Measurements from ENCODE around the gene FKBP9.
A peak's percentile ranks its signal among the peaks of the same experiment; 100 is the strongest.

The FKBP9 gene

GRCh38 chr7:33040803-33041516, 83.7 kb downstream of the FKBP9 start:
- Histone ChIP-seq H3K4me3 (no peak overlapping the region), H3K27ac (no peak overlapping the region), H3K9ac (ENCODE audit: insufficient read length) (no peak overlapping the region), H3K9me3 (ENCODE audit: low read depth, low read length) (no peaks in the 10 kb centered on the region), H3K36me3 (ENCODE audit: insufficient read depth, low read length) (peaks cover 4% of the 10 kb centered on the region; the same call in 1 of the 2 replicates)
- no peak for DNase-seq (ENCODE audit: low read depth, low spot score)
- TF ChIP-seq EZH2 (IDR thresholded peaks at IDR 0.05) (no peak), FOXP2 (optimal IDR thresholded peaks at IDR 0.05; ENCODE audit: control extremely low read depth, extremely low read length, insufficient read depth) (no peak), POLR2AphosphoS5 (IDR thresholded peaks at IDR 0.05; ENCODE audit: borderline replicate concordance, low read depth, low read length) (no peak)

GRCh38 chr7:33041631-33042428, 84.6 kb downstream of the FKBP9 start:
- H3K4me3 ChIP-seq = no peak overlapping the region
- DNase-seq (ENCODE audit: low read depth, low spot score) = no peak
- no peak for TF ChIP-seq FOXP2 (optimal IDR thresholded peaks at IDR 0.05; ENCODE audit: control extremely low read depth, extremely low read length, insufficient read depth)
- no peak for TF ChIP-seq POLR2AphosphoS5 (IDR thresholded peaks at IDR 0.05; ENCODE audit: borderline replicate concordance, low read depth, low read length)
- TF ChIP-seq EZH2 (IDR thresholded peaks at IDR 0.05) = no peak
- H3K9me3 ChIP-seq (ENCODE audit: low read depth, low read length) = no peaks in the 10 kb centered on the region
- no peak overlapping the region for H3K9ac ChIP-seq (ENCODE audit: insufficient read length)
- no peaks in the 10 kb centered on the region for H3K36me3 ChIP-seq (ENCODE audit: insufficient read depth, low read length)
- H3K27ac ChIP-seq = no peak overlapping the region

- Histone ChIP-seq H3K27ac (peak overlapping the region; percentile 65), H3K4me3 (no peak overlapping the region), H3K36me3 (ENCODE audit: insufficient read depth, low read length) (no peaks in the 10 kb centered on the region), H3K9ac (ENCODE audit: insufficient read length) (no peak overlapping the region), H3K9me3 (ENCODE audit: low read depth, low read length) (no peaks in the 10 kb centered on the region)
- TF ChIP-seq POLR2AphosphoS5 (IDR thresholded peaks at IDR 0.05; ENCODE audit: borderline replicate concordance, low read depth, low read length) (no peak), EZH2 (IDR thresholded peaks at IDR 0.05) (no peak), FOXP2 (optimal IDR thresholded peaks at IDR 0.05; ENCODE audit: control extremely low read depth, extremely low read length, insufficient read depth) (no peak)
- DNase-seq (ENCODE audit: low read depth, low spot score) = no peak
These were observed 86.5 kb downstream of the FKBP9 start for GRCh38 chr7:33043501-33044400.

- Histone ChIP-seq H3K4me3 (no peak overlapping the region), H3K36me3 (ENCODE audit: insufficient read depth, low read length) (no peaks in the 10 kb centered on the region), H3K9ac (ENCODE audit: insufficient read length) (no peak overlapping the region), H3K27ac (peak overlapping the region; percentile 65), H3K9me3 (ENCODE audit: low read depth, low read length) (no peaks in the 10 kb centered on the region)
- TF ChIP-seq EZH2 (IDR thresholded peaks at IDR 0.05) (no peak), POLR2AphosphoS5 (IDR thresholded peaks at IDR 0.05; ENCODE audit: borderline replicate concordance, low read depth, low read length) (no peak), FOXP2 (optimal IDR thresholded peaks at IDR 0.05; ENCODE audit: control extremely low read depth, extremely low read length, insufficient read depth) (no peak)
- no peak for DNase-seq (ENCODE audit: low read depth, low spot score)
These were observed 87.1 kb downstream of the FKBP9 start for GRCh38 chr7:33044401-33044718.

GRCh38 chr7:33044986-33045385, 87.7 kb downstream of the FKBP9 start:
- H3K27ac ChIP-seq = no peak overlapping the region
- H3K9ac ChIP-seq (ENCODE audit: insufficient read length) = no peak overlapping the region
- no peaks in the 10 kb centered on the region for H3K9me3 ChIP-seq (ENCODE audit: low read depth, low read length)
- DNase-seq (ENCODE audit: low read depth, low spot score) = no peak
- H3K4me3 ChIP-seq = no peak overlapping the region
- TF ChIP-seq POLR2AphosphoS5 (IDR thresholded peaks at IDR 0.05; ENCODE audit: borderline replicate concordance, low read depth, low read length) (no peak), FOXP2 (optimal IDR thresholded peaks at IDR 0.05; ENCODE audit: control extremely low read depth, extremely low read length, insufficient read depth) (no peak), EZH2 (IDR thresholded peaks at IDR 0.05) (no peak)
- no peaks in the 10 kb centered on the region for H3K36me3 ChIP-seq (ENCODE audit: insufficient read depth, low read length)

- no peak for DNase-seq (ENCODE audit: low read depth, low spot score)
- H3K9ac ChIP-seq (ENCODE audit: insufficient read length) = no peak overlapping the region
- no peak for TF ChIP-seq POLR2AphosphoS5 (IDR thresholded peaks at IDR 0.05; ENCODE audit: borderline replicate concordance, low read depth, low read length)
- TF ChIP-seq FOXP2 (optimal IDR thresholded peaks at IDR 0.05; ENCODE audit: control extremely low read depth, extremely low read length, insufficient read depth) = no peak
- no peak for TF ChIP-seq EZH2 (IDR thresholded peaks at IDR 0.05)
- no peak overlapping the region for H3K27ac ChIP-seq
- no peaks in the 10 kb centered on the region for H3K36me3 ChIP-seq (ENCODE audit: insufficient read depth, low read length)
- H3K4me3 ChIP-seq = no peak overlapping the region
- H3K9me3 ChIP-seq (ENCODE audit: low read depth, low read length) = no peaks in the 10 kb centered on the region
These were observed 91.0 kb downstream of the FKBP9 start for GRCh38 chr7:33048257-33048656.

GRCh38 chr7:33048704-33049103, 91.5 kb downstream of the FKBP9 start:
- TF ChIP-seq EZH2 (IDR thresholded peaks at IDR 0.05) (no peak), POLR2AphosphoS5 (IDR thresholded peaks at IDR 0.05; ENCODE audit: borderline replicate concordance, low read depth, low read length) (no peak), FOXP2 (optimal IDR thresholded peaks at IDR 0.05; ENCODE audit: control extremely low read depth, extremely low read length, insufficient read depth) (no peak)
- Histone ChIP-seq H3K4me3 (no peak overlapping the region), H3K27ac (no peak overlapping the region), H3K9me3 (ENCODE audit: low read depth, low read length) (no peaks in the 10 kb centered on the region), H3K9ac (ENCODE audit: insufficient read length) (no peak overlapping the region), H3K36me3 (ENCODE audit: insufficient read depth, low read length) (no peaks in the 10 kb centered on the region)
- no peak for DNase-seq (ENCODE audit: low read depth, low spot score)
